ENCODE measurements around the gene CHD6.

GRCh38 chr20:41407607-41408006, 210.6 kb downstream of the CHD6 start:
- no peak for TF ChIP-seq POLR2AphosphoS5 (IDR thresholded peaks at IDR 0.05)
- TF ChIP-seq, protein P1, sequence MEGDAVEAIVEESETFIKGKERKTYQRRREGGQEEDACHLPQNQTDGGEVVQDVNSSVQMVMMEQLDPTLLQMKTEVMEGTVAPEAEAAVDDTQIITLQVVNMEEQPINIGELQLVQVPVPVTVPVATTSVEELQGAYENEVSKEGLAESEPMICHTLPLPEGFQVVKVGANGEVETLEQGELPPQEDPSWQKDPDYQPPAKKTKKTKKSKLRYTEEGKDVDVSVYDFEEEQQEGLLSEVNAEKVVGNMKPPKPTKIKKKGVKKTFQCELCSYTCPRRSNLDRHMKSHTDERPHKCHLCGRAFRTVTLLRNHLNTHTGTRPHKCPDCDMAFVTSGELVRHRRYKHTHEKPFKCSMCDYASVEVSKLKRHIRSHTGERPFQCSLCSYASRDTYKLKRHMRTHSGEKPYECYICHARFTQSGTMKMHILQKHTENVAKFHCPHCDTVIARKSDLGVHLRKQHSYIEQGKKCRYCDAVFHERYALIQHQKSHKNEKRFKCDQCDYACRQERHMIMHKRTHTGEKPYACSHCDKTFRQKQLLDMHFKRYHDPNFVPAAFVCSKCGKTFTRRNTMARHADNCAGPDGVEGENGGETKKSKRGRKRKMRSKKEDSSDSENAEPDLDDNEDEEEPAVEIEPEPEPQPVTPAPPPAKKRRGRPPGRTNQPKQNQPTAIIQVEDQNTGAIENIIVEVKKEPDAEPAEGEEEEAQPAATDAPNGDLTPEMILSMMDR (IDR thresholded peaks at IDR 0.05) = no peak
